DND-41 (cell line): ENCODE results near the gene CLRN3.

Experiments
- ATAC-seq: fragments of 200-7000 bp; cut with Tn5 transposase; 3 replicates; pipeline ENCODE4 v1.9.1; 2021; ENCODE audit warnings: low read depth; ENCODE audit not compliant: insufficient read depth
- DNase-seq: peaks from one replicate; pipeline ENCODE4 v3.0.0-alpha.2; 2020
- H2AFZ ChIP-seq: 2 replicates; pipeline ENCODE4 v1.6.0; 2012; ENCODE audit warnings: low read depth, low read length
- H3K27ac ChIP-seq: 2 replicates; pipeline ENCODE4 v1.5.1; 2012; ENCODE audit warnings: low read length, inconsistent platforms
- H3K27me3 ChIP-seq: fragments of 200-600 bp; sonication (generic); 2 replicates; pipeline ENCODE4 v1.6.0; 2012; ENCODE audit warnings: low read length, mild to moderate bottlenecking, inconsistent platforms; ENCODE audit not compliant: insufficient read depth, poor library complexity
- H3K36me3 ChIP-seq: 2 replicates; pipeline ENCODE4 v1.5.1; 2012; ENCODE audit warnings: low read length, inconsistent platforms; ENCODE audit not compliant: insufficient read depth
- H3K4me1 ChIP-seq: 2 replicates; pipeline ENCODE4 v1.5.1; 2012; ENCODE audit warnings: mild to moderate bottlenecking, low read length; ENCODE audit not compliant: insufficient read depth
- H3K4me2 ChIP-seq: 2 replicates; pipeline ENCODE4 v1.6.0; 2012; ENCODE audit warnings: mild to moderate bottlenecking, moderate library complexity, low read length, inconsistent platforms; ENCODE audit not compliant: insufficient read depth
- H3K4me3 ChIP-seq, 2 experiments: fragments of 200-600 bp in 1 of 2; shearing (Covaris generic) in 1 of 2; 2 replicates each; pipeline ENCODE4 v1.5.1; 2012 to 2016; ENCODE audit warnings: inconsistent platforms in 2 of 2, low read length in 2 of 2, mild to moderate bottlenecking in 2 of 2, low read depth in 1 of 2, moderate library complexity in 1 of 2
- H3K79me2 ChIP-seq: 2 replicates; pipeline ENCODE4 v1.6.0; 2012; ENCODE audit warnings: low read length, inconsistent platforms; ENCODE audit not compliant: insufficient read depth
- H3K9ac ChIP-seq: 2 replicates; pipeline ENCODE4 v1.6.0; 2012; ENCODE audit warnings: low read depth, mild to moderate bottlenecking, inconsistent platforms, low read length, moderate library complexity
- H3K9me3 ChIP-seq: 2 replicates; pipeline ENCODE4 v1.5.1; 2012; ENCODE audit warnings: low read length, moderate library complexity, mild to moderate bottlenecking, inconsistent platforms; ENCODE audit not compliant: insufficient read depth, severe bottlenecking
- H4K20me1 ChIP-seq: 2 replicates; pipeline ENCODE4 v1.6.0; 2012; ENCODE audit warnings: low read length; ENCODE audit not compliant: insufficient read depth
- CTCF ChIP-seq: IDR thresholded peaks from 2 replicates; pipeline ENCODE4 v1.5.1; 2012; ENCODE audit warnings: borderline replicate concordance, low read length, moderate library complexity, mild to moderate bottlenecking; ENCODE audit not compliant: poor library complexity, severe bottlenecking; ENCODE audit errors: extremely low read depth
- EZH2 ChIP-seq: IDR thresholded peaks from 3 replicates; pipeline ENCODE4 v1.6.1; 2012; ENCODE audit warnings: borderline replicate concordance, low read depth, mild to moderate bottlenecking, moderate library complexity, low read length, inconsistent platforms; ENCODE audit not compliant: severe bottlenecking

The CLRN3 gene

GRCh38 chr10:127869329-127869728 lies 23.4 kb downstream of the CLRN3 start:
- no peak for ATAC-seq
- peaks cover 3% of the 10 kb centered on the region for H3K27me3 ChIP-seq

GRCh38 chr10:127867805-127868204 lies 24.9 kb downstream of the CLRN3 start:
- TF ChIP-seq EZH2 (no peak), CTCF (no peak)

More at GRCh38 chr10:127869329-127869728, 23.4 kb downstream of the CLRN3 start:
- Histone ChIP-seq H3K4me2 (no peak overlapping the region), H3K9ac (no peak overlapping the region), H3K36me3 (no peaks in the 10 kb centered on the region), H3K4me3 (no peak overlapping the region), H4K20me1 (no peaks in the 10 kb centered on the region), H2AFZ (no peak overlapping the region), H3K4me1 (no peaks in the 10 kb centered on the region), H3K9me3 (no peaks in the 10 kb centered on the region), H3K79me2 (no peaks in the 10 kb centered on the region), H3K27ac (no peak overlapping the region)
- TF ChIP-seq CTCF (no peak), EZH2 (no peak)
- no peak for DNase-seq

GRCh38 chr10:127866276-127867013 lies 26.3 kb downstream of the CLRN3 start:
- H3K9ac ChIP-seq: no peak overlapping the region
- no peak overlapping the region for H2AFZ ChIP-seq
- H3K36me3 ChIP-seq: no peaks in the 10 kb centered on the region
- H3K4me3 ChIP-seq: no peak overlapping the region
- H3K27ac ChIP-seq: no peak overlapping the region
- TF ChIP-seq EZH2 (no peak), CTCF (no peak)
- H4K20me1 ChIP-seq: no peaks in the 10 kb centered on the region
- no peaks in the 10 kb centered on the region for H3K9me3 ChIP-seq
- H3K79me2 ChIP-seq: no peaks in the 10 kb centered on the region
- peaks cover 3% of the 10 kb centered on the region for H3K27me3 ChIP-seq
- H3K4me1 ChIP-seq: no peaks in the 10 kb centered on the region
- no peak overlapping the region for H3K4me2 ChIP-seq
- DNase-seq: no peak
- ATAC-seq: no peak

More at GRCh38 chr10:127867805-127868204, 24.9 kb downstream of the CLRN3 start:
- H3K36me3 ChIP-seq: no peaks in the 10 kb centered on the region
- H3K9me3 ChIP-seq: no peaks in the 10 kb centered on the region
- no peaks in the 10 kb centered on the region for H4K20me1 ChIP-seq
- peaks cover 3% of the 10 kb centered on the region for H3K27me3 ChIP-seq
- no peak overlapping the region for H3K9ac ChIP-seq
- H3K4me1 ChIP-seq: no peaks in the 10 kb centered on the region
- no peaks in the 10 kb centered on the region for H3K79me2 ChIP-seq
- H3K27ac ChIP-seq: no peak overlapping the region
- H2AFZ ChIP-seq: no peak overlapping the region
- ATAC-seq: no peak
- H3K4me2 ChIP-seq: no peak overlapping the region
- no peak overlapping the region for H3K4me3 ChIP-seq
- no peak for DNase-seq
